ENCODE data around the gene NEURL4.

NEURL4 gene

DNA sequence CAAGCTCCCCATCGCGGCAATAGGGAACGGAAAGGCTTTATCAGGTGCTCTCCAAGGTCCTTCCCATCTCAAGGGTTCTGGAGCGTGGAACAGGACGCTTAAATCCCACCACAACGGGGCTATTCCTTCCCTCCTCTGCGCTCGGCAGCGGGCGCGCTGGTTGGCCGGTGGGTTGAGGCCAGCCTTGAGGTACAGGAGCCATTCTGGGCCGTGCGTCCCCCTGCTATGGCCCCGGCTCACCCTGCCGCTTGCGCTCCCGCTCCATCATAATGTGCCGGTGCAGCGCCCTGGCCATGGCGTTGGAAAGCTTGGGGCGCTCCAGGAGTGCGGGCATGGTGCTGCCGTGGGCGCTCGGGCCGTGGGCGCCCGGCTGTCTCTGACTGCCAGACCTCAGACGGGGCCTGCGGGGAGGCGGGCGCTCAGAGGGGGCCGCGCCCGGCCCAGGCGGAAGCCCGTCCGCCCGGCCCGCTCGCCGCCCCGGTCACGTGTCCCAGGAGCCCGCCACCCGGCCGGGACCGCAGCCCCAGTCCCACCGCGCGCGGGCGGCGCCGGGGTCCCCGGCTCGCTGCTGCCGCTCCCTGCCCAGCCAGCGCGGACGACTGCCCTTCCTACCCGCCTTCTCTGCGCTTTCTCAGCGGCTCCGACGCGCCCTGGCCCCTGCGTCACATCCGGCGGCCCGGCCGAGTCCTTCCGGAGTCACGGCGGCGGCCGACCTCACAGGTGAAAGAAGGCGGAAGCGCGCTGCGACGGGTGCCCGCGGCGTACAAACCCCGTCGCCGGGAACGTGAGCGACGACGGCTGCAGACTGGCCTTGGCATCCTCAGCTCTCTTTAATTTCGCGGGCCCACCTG lies 14.2 kb downstream of the NEURL4 start, which contains the start of gene GPS2:
Gene GPS2 (minus strand): TSS at position 642 of the 851 bp plus-strand sequence. CDS start 308 bp downstream, at position 334.
- peak; percentile 57 for DNase-seq (ENCODE audit: low read depth)
- TF ChIP-seq, protein P1, sequence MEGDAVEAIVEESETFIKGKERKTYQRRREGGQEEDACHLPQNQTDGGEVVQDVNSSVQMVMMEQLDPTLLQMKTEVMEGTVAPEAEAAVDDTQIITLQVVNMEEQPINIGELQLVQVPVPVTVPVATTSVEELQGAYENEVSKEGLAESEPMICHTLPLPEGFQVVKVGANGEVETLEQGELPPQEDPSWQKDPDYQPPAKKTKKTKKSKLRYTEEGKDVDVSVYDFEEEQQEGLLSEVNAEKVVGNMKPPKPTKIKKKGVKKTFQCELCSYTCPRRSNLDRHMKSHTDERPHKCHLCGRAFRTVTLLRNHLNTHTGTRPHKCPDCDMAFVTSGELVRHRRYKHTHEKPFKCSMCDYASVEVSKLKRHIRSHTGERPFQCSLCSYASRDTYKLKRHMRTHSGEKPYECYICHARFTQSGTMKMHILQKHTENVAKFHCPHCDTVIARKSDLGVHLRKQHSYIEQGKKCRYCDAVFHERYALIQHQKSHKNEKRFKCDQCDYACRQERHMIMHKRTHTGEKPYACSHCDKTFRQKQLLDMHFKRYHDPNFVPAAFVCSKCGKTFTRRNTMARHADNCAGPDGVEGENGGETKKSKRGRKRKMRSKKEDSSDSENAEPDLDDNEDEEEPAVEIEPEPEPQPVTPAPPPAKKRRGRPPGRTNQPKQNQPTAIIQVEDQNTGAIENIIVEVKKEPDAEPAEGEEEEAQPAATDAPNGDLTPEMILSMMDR (IDR thresholded peaks at IDR 0.05; ENCODE audit: control insufficient read depth, extremely low read depth, insufficient read depth) = no peak
- peak within 1 kb of the TSS; percentile 86 for H3K4me3 ChIP-seq (ENCODE audit: low read depth, low read length)

DNA sequence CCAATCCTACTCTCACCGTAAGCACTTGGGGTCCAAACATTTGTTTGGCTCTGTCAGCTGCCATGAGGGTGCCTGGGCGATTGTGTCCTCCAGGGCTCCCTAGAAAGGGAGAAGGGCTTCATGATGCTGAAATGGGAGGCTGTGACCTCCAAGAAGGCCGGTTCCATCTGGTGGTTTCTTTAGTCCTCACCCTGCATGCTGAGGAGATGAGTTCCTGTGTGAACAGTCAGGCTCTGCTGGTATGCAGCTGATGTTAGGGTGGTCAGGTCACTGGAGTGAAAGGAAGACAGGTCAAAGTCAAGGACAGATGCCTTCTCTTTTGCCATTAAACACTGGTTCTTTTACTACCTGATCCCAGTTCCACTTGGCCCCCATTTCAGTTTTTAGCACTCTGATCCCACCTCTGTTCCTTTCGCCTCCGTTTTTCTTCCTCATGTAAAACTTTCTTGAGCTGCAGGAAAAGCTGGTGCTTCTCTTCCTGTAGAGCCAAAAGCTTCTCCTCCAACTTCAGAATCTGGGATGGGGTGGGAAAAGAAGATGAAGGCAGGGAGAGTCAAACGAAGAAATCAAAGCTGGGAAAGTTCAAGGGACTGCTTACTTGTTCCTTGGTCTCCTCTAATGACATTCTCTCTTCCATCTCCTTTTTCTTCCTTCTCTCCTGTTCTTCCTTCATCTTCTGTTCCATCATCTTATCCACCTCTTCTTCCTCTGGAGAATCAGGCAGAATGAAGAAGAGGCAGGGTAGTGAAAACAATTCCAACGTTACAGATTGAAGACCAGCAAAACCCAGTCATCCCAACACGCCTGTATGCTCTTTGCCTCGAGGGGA lies 15.0 kb downstream of the NEURL4 start:
- peak overlapping the region; percentile 86 for H3K4me3 ChIP-seq (ENCODE audit: low read depth, low read length)
- TF ChIP-seq, protein P1 (IDR thresholded peaks at IDR 0.05; ENCODE audit: control insufficient read depth, extremely low read depth, insufficient read depth) = no peak
- DNase-seq (ENCODE audit: low read depth) = no peak

DNA sequence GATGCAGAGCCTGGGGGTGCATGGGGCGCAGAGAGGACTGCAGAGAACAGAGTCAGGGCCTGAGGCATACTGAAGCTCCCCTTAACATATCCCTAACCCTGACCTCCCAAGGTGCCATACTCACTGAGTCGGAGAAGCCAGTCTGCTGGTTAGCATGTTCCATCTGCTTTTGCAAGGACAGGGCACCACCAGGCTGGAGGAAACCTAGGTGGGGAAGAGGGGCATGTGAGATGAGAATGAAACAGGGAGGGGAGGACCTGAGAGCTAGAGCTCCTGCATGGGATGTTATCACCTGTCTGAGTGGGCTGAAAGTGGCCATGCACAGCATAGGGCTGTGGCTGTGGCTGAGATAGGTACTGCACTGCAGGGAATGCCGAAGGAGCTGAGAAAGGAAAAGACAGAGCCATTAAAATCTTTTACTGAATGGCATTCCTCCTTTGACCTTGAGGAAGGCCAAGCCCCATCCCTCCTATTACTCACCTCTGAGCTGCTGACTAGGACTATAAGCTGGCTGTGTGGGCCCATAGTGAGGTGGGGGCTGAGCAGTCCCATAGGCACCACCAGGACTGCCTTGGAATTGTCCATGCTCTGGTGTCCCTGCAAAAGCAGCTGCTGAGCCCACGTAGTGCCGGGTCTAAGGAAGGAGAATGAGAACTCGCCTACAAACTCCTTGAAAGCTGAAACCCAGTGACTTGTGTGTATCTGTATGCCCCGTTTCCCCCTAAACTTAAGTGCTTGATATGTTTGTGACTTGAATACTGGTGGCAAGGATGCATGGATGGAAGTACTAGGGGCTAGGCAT lies 15.8 kb downstream of the NEURL4 start:
- TF ChIP-seq, protein P1 (IDR thresholded peaks at IDR 0.05; ENCODE audit: control insufficient read depth, extremely low read depth, insufficient read depth) = no peak
- DNase-seq (ENCODE audit: low read depth) = no peak
- no peak overlapping the region for H3K4me3 ChIP-seq (ENCODE audit: low read depth, low read length)

DNA sequence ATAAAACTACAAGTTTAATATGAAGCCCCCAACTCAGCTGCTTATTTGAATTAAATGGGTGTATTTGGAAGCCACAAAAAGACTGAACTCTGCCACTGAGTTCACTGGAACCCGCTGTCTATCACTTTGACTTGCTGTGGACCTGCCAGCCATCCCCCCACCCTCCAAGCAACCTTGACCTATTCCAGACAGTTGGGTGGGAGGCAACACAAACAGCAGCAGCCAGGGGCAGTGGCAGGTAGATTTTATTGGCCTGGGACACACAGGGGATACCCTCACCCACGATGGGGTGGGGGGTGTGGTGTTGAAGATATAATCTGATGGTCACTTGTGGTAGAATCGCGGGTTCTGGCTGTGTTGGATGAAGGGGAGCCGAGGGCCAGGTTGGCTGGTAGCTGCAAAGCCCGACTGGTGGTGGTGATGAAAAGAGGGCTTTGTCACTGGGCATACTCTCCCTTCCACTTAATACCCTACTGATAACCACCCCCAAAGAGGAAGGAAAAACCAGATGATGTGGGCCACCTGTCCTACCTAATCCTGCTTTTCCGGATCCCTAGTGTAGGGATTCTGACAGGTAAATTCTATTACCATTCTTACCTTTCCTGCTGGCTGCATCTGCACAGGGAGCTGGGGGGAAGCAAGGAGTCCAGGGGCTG lies 16.6 kb downstream of the NEURL4 start:
- TF ChIP-seq, protein P1 (IDR thresholded peaks at IDR 0.05; ENCODE audit: control insufficient read depth, extremely low read depth, insufficient read depth) = no peak
- DNase-seq (ENCODE audit: low read depth) = no peak
- no peak overlapping the region for H3K4me3 ChIP-seq (ENCODE audit: low read depth, low read length)

- H3K4me3 ChIP-seq (ENCODE audit: low read depth, low read length) = no peak overlapping the region
- TF ChIP-seq, protein P1 (IDR thresholded peaks at IDR 0.05; ENCODE audit: control insufficient read depth, extremely low read depth, insufficient read depth) = no peak
- DNase-seq (ENCODE audit: low read depth) = no peak
Measured at GRCh38 chr17:7311110-7311705, 17.9 kb downstream of the NEURL4 start.

DNA sequence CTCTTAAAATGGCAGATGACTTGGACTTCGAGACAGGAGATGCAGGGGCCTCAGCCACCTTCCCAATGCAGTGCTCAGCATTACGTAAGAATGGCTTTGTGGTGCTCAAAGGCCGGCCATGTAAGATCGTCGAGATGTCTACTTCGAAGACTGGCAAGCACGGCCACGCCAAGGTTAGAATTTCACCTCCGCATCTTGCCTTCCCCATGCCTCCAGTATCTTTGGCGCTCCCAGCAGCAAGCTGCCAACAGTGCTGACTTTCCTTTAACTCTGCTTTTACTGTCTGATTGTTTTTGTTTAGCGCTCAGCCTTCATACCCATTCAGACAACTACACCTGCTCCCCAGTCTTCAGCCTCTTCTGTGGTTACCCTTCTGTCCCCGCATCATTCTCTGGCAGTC lies 19.5 kb downstream of the NEURL4 start:
- H3K4me3 ChIP-seq (ENCODE audit: low read depth, low read length) = peak overlapping the region; percentile 66
- TF ChIP-seq, protein P1 (IDR thresholded peaks at IDR 0.05; ENCODE audit: control insufficient read depth, extremely low read depth, insufficient read depth) = no peak
- no peak for DNase-seq (ENCODE audit: low read depth)
